Keratinocyte (primary cell): ENCODE data around the gene PRR11.
A peak's percentile ranks its signal among the peaks of the same experiment; 100 is the strongest.

Experiments used
- CTCF ChIP-seq, 3 experiments: IDR thresholded peaks in 1 of 3; conservative IDR thresholded peaks in 1 of 3; optimal IDR thresholded peaks in 1 of 3; 2 replicates in 2 of 3; 3 replicates in 1 of 3; pipeline versions ENCODE3 to v1.5.1; 2011; ENCODE audit warnings: low read length in 3 of 3, mild to moderate bottlenecking in 3 of 3, moderate library complexity in 2 of 3, control low read depth in 1 of 3, inconsistent platforms in 1 of 3; ENCODE audit not compliant: insufficient read depth in 2 of 3; ENCODE audit errors: extremely low read depth in 1 of 3
- EZH2 ChIP-seq: IDR thresholded peaks from one replicate; pipeline ENCODE4 v1.6.1; 2012; ENCODE audit warnings: inconsistent platforms, mild to moderate bottlenecking, low read length, moderate library complexity

- peak in 1 of 3 experiments; percentile 17 for TF ChIP-seq CTCF (optimal IDR thresholded peaks at IDR 0.05 in 1 of 3, IDR thresholded peaks at IDR 0.05 in 1 of 3, conservative IDR thresholded peaks at IDR 0.05 in 1 of 3; ENCODE audit: extremely low read depth in 1 of 3, insufficient read depth in 2 of 3, low read length in 3 of 3)
- TF ChIP-seq EZH2 = no peak
Observed at GRCh38 chr17:59106463-59107305, 48.9 kb upstream of the PRR11 start, which contains the start of gene TRIM37.
